Psoas muscle (tissue), 8 donors: Measurements from ENCODE around the gene CCDC69. TPM values are rescaled to one million over a fixed set of nuclear protein-coding genes. Genes with fewer than 3 reads are reported as not detected.

Source experiments
- ATAC-seq, 4 donors: fragments of 200-7000 bp; cut with Tn5 transposase; one replicate each; pipeline ENCODE4 v1.9.1; 2020; ENCODE audit warnings: moderate library complexity in 3 of 4, mild to moderate bottlenecking in 2 of 4
- DNase-seq, 2 donors: peaks; one replicate each; pipeline ENCODE4 v3.0.0-alpha.2; 2020
- H3K27ac ChIP-seq: fragments of 200-600 bp; one replicate; pipeline ENCODE4 v1.8.0; 2022
- H3K27me3 ChIP-seq, 3 donors: fragments of 200-600 bp in 1 of 3; one replicate each; pipeline versions ENCODE4 v1.6.1 to v1.8.0; 2013 to 2022; ENCODE audit warnings: low read length in 2 of 3, mild to moderate bottlenecking in 2 of 3, moderate library complexity in 1 of 3; ENCODE audit not compliant: insufficient read depth in 3 of 3
- H3K36me3 ChIP-seq, 2 donors: fragments of 200-600 bp in 1 of 2; one replicate each; pipeline versions ENCODE4 v1.6.1 to v1.8.0; 2013 to 2022; ENCODE audit warnings: low read depth in 1 of 2, mild to moderate bottlenecking in 1 of 2, moderate library complexity in 1 of 2; ENCODE audit not compliant: insufficient read depth in 1 of 2
- H3K4me1 ChIP-seq: fragments of 200-600 bp; one replicate; pipeline ENCODE4 v1.8.0; 2022
- H3K4me3 ChIP-seq: fragments of 200-600 bp; one replicate; pipeline ENCODE4 v1.8.0; 2022; ENCODE audit warnings: mild to moderate bottlenecking
- H3K9me3 ChIP-seq: fragments of 200-600 bp; one replicate; pipeline ENCODE4 v1.8.0; 2022
- CTCF ChIP-seq: fragments of 200-600 bp; IDR thresholded peaks from one replicate; pipeline ENCODE4 v1.8.0; 2022; ENCODE audit warnings: antibody characterized with exemption
- WGBS, 3 donors: extraction: QIAGEN DNeasy Blood & Tissue Kit; methylation state at CpG; one replicate each; pipeline versions ENCODE4 v1.1.6 to v1.1.7; 2013; 5-methylcytosine and 5-hydroxymethylcytosine counted together
- intact Hi-C, 2 donors: fragments of 100-400 bp; cut with DNase I; formaldehyde crosslinking; loops; one replicate each; pipeline versions ENCODE4 v1.11.0 to v1.14.2; 2022
- polyA plus RNA-seq, 3 donors: library from polyadenylated mRNA; stranded (reverse); fragments of 200-250 nt; gene quantifications; one replicate each; pipeline ENCODE4 v1.2.3, GENCODE V29; 2013
- total RNA-seq, 4 donors: library from RNA; stranded (reverse); fragmentation: NEBNext Ultra II Directional in 2 of 4; extraction: Animal tissue kit (Norgen Biotek cat#: 25700) in 2 of 4; gene quantifications; one replicate each; pipeline versions ENCODE4 v1.2.1 to v1.2.4, GENCODE V29; 2021 to 2023
- donor health status: healthy with polysubstance abuse.
- donor health status: DM: no; HTN: no; CAD: no; lungs with moderate emphysema.
- donor health status: Bipolar disorder and iron deficiency.
- donor health status: healthy.
- donor health status: DM: yes; HTN: yes; CAD: no.
- donor health status: DM: no; HTN: no; CAD: no.
- donor health status: DM: no; HTN: no; CAD: no.
- donor health status: DM: yes; HTN: yes; CAD: no.

Gene CCDC69
- total and polyA plus RNA-seq, 7 donors = 27.0 to 180 (median 65.9) TPM

- H3K36me3 ChIP-seq = peaks cover 11 to 58% of the 10 kb centered on the region in 2 donors
- 8 to 11% (median 11%) methylated on average over 14 to 15 of the region's 15 CpGs for WGBS, 3 donors
- ATAC-seq (peak; percentile 93 to 97 (median 94)), DNase-seq (peak; percentile 52 to 80)
- intact Hi-C loops = no loop called here
- TF ChIP-seq CTCF = no peak
- peaks cover 66% of the 10 kb centered on the region for H3K4me1 ChIP-seq
- no peaks in the 10 kb centered on the region for H3K27me3 ChIP-seq
- H3K9me3 ChIP-seq = no peaks in the 10 kb centered on the region
- peak overlapping the region; percentile 46 for H3K4me3 ChIP-seq
- H3K27ac ChIP-seq = peak overlapping the region; percentile 94
Measured at GRCh38 chr5:151141535-151141934, 82.4 kb downstream of the CCDC69 start.

GRCh38 chr5:151140686-151141459 is 83.0 kb downstream of the CCDC69 start:
- Histone ChIP-seq H3K9me3 (no peaks in the 10 kb centered on the region), H3K4me3 (peak overlapping the region; percentile 46), H3K36me3 (peaks cover 11 to 64% of the 10 kb centered on the region in 2 donors), H3K4me1 (peaks cover 60% of the 10 kb centered on the region), H3K27ac (peak overlapping the region; percentile 94), H3K27me3 (no peaks in the 10 kb centered on the region)
- no peak for TF ChIP-seq CTCF
- ATAC-seq (peak; percentile 34 to 65 (median 60)), DNase-seq (no peak)
- 24 to 40% (median 29%) methylated on average over 7 of the region's 7 CpGs for WGBS, 3 donors
- intact Hi-C loops = no loop called here

GRCh38 chr5:151139646-151140045 is 84.2 kb downstream of the CCDC69 start:
- Histone ChIP-seq H3K27me3 (no peaks in the 10 kb centered on the region), H3K4me3 (no peak overlapping the region), H3K36me3 (peaks cover 11 to 66% of the 10 kb centered on the region in 2 donors), H3K27ac (peak overlapping the region; percentile 94), H3K4me1 (peaks cover 47% of the 10 kb centered on the region), H3K9me3 (no peaks in the 10 kb centered on the region)
- DNase-seq (no peak), ATAC-seq (no peak)
- WGBS, 3 donors = 91 to 99% (median 93%) methylated on average over 3 of the region's 3 CpGs
- intact Hi-C loops = no loop called here
- no peak for TF ChIP-seq CTCF

- 88 to 92% (median 91%) methylated on average over 8 of the region's 8 CpGs for WGBS, 3 donors
- no peak for ATAC-seq
- intact Hi-C loops = no loop called here
- TF ChIP-seq CTCF = no peak
- H3K9me3 ChIP-seq = no peaks in the 10 kb centered on the region
- H3K4me3 ChIP-seq = no peak overlapping the region
- H3K27ac ChIP-seq = peak overlapping the region; percentile 94
- DNase-seq = no peak
- H3K4me1 ChIP-seq = peaks cover 41% of the 10 kb centered on the region
- peaks cover 11 to 66% of the 10 kb centered on the region in 2 donors for H3K36me3 ChIP-seq
- no peaks in the 10 kb centered on the region for H3K27me3 ChIP-seq
Measured at GRCh38 chr5:151139015-151139414, 84.9 kb downstream of the CCDC69 start.
